GM18508 (cell line): ENCODE results near the gene HINT2.

Source experiments
- ATAC-seq: cut with Tn5 transposase; IDR thresholded peaks from one replicate; pipeline ENCODE4 v1.9.1; 2021; ENCODE audit warnings: moderate number of reproducible peaks; ENCODE audit not compliant: insufficient read depth, unreplicated experiment

The HINT2 gene

DNA sequence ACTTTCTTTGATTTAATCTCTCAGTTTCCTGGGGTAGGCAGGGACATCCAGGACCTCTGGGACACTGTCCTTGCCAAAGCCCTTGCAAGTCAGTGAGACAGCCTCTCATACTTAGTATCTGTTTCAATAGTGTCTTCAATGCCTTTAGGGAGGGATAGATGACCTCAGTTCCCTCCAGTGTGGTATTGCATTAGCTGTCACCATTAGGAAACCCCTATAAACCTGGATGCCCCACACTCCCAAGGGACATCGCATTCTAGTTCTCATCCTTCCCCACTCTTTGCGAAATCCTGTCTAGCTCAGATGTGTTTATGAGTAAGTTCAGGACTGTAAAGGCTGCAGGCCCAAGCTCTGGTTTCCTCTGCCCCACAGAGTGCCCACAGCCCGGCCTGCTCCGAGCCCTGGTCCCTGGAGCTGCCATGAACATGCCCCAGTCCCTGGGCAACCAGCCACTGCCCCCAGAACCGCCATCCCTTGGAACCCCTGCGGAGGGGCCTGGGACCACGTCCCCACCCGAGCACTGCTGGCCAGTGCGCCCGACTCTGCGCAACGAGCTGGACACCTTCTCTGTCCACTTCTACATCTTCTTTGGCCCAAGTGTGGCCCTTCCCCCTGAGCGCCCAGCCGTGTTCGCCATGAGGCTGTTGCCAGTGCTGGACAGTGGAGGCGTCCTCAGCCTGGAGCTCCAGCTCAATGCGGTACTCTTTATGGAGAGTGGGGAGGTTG is 27.3 kb upstream of the HINT2 start:
- no peak for ATAC-seq

DNA sequence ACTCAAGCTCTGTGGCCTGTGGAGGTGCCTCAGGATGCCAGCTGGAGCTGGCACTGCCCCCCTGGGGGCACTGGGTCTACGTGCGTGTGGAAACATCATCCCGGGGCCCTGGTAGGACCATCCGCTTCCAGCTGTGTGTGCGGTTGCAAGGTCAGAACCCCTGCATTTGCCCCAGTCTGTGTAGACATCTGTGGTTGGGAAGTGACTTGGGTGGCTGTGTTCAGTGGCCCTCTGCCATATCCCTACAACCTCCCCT is 26.7 kb upstream of the HINT2 start:
- no peak for ATAC-seq

- no peak for ATAC-seq
These were observed 26.2 kb upstream of the HINT2 start for GRCh38 chr9:35840881-35841644.

- no peak for ATAC-seq
These were observed 25.1 kb upstream of the HINT2 start for GRCh38 chr9:35839926-35840325.

DNA sequence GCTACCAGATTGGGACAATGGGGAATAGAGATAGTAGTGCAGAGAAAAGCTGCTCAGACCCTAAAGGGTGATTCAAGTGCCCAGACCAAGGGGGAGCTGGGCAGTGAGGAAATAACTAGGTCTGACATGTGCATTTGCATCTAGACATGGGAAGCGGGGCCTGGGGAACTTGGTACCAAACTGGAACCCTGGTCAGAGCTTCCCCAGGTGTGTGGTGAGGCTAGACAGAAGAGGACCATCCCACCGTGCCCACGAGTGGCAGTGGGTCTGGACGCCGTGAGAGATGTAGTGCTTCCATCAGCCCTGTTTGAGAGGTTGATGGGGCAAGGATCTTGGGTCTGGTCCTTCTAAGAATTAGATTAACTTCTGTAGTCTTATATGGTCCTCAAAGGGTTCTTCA is 21.8 kb upstream of the HINT2 start:
- ATAC-seq: no peak

DNA sequence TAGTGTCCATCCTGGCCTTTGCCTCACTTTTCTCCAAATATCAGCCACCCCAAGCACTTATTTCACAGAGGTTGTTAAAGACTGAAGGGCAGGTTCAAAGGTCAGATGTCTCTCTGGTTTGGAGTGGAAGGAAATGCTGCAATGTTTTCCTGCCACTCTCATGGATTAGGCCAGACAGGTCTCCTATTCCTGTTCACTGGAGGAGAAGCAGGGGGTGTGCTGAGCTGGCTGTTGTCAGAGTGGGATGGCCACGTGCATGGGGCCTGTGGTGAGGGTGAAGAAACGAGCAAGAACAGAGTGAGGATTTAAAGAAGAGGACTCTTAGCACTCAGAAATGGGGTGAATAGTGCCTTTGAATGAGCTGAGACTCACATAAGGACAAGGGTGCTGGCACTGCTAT is 20.9 kb upstream of the HINT2 start:
- ATAC-seq: no peak

- ATAC-seq: no peak
These were observed 20.4 kb upstream of the HINT2 start for GRCh38 chr9:35835216-35835632.

DNA sequence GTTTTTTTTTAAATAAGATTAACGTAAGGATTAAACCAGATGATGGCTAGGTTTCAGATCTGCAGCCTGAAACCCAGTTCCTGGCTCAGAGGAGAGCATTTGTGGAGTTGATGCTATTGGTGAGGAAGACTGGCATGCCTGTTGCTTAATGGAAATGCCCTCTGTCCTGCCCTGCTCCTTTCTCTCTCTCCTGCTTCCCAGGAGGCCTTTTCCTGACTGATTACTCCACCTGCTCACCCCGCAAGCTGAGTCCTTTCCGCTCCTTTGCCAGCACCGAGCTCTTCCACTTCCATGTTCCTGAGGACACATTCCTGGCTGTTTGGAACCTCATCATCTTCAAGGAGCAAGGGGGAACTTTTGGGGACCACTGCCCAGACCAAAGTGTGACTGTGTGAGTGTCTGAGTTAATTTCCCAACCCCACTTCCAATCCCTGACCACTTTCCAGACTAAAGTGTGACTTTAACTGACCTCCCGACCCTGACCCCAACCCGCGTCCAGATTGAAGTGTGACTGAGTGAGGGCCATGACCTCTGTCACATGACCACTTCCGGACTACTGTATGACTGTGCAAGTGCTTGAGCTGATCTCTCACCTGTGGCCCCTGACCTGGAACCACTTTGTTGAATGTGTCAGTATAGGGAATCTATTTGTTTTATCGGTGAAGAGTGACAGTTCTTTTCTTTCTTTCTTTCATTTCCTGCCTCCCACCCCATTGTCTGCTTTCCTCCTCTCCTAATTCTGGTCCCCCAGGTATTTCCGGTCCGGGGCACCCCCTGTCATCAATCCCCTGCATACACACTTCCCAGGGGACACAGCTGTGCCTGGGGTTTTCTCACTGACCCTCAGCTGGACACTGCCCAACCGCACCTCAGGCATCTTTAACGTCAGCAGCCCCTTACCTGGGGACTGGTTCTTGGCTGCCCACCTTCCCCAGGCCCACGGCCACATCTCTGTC is 19.7 kb upstream of the HINT2 start:
- ATAC-seq: no peak

DNA sequence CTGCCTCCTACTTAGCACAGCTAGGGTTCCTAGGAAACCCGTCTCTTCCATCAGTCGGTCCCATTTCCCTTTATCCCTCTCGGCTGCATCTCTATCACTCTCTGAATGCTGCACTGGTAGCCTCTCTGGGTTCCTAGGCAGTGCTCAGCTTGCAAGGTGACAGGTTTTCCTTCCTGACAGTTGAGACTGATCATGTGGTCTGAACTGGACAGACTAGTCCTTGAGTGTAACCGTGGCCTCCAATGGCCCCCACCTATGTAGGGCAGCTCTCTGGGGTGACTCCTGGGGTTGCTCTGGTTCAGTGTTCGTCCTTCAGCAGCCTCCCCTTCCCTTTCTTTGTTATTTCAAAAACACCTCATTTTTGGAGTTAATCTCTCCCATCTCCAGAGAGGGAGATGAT is 18.0 kb upstream of the HINT2 start:
- no peak for ATAC-seq

GRCh38 chr9:35831040-35831439 is 16.2 kb upstream of the HINT2 start:
- no peak for ATAC-seq

GRCh38 chr9:35829764-35830096 is 14.9 kb upstream of the HINT2 start:
- no peak for ATAC-seq

DNA sequence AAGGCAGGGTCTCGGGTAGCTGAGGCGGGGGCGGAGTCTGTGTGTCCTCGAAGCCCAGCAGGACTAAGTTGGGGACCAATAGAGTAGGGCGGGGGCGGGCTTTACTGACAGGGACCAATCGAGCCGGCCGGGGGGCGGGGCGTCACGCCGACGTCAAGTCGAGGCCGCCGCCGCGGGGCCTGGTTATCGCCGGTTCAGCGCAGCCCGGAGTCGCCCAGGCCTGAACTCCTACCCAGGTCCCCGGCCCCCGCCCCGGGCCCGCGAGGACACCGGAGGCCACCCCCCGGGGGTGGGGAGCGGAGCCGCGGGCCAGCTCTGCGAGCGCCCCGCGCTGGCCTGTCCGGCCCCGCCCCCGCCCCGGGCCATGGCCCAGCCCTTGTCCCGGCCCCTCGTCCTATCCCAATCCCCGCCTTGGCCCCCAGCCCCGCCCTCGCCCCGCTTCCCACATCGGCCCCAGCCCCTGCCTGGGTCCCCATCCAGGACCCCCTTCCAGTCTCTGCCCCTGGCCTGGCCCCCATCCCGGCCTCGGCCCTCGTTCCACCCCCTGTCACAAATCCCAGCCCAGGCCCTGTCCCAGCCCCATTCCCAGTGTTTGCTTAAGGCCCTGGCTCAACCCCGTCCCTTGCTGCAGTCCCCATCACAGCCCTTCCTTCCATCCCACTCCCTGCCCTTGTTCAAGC is 14.4 kb upstream of the HINT2 start, which contains the start of gene TMEM8B:
Gene TMEM8B, plus strand, starts transcription at position 145 of the 680 bp plus-strand sequence. Its CDS starts 220 bp downstream, at position 365.
- no peak for ATAC-seq

DNA sequence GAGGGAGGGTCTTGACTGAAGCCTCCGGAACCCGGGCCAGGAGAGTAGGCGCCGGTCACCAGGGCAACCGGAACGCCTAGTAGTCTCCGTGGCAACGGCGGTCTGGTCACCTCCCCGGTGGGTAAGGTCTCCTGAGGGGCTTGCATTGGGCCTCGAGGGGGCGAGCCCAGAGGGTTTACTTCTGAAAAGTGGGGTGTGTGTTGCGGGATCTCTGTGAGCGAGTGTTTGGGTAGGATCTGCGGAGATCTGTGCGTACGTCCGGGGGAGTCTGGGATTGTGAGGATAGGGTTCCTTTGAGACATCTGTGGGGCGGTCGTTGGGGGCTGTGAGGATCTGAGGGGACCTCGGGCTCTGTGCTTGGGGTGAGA is 13.9 kb upstream of the HINT2 start, which contains the start of gene FAM221B:
Gene FAM221B, minus strand, starts transcription at position 17 of the 368 bp plus-strand sequence. CDS start 2,571 bp downstream, outside the sequence.
- ATAC-seq: no peak

DNA sequence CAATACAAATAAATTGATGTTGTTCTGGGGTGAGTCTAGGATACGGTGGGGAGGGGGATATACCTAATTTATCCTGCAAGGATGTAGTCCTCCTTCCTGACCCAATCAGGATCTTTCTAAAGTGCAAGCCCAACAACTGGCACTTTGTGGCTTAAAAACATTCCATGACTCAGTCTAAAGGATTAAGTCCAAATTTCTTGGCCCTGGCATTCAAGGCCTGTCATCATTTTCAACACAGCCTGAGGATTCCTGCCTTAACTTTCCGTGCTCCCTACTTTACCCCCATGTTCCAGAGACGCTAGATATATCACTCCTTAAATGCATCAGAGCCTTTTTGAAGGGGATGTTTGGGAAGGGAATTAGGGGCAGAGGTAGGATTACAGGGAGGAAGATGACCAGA is 12.6 kb upstream of the HINT2 start:
- no peak for ATAC-seq

DNA sequence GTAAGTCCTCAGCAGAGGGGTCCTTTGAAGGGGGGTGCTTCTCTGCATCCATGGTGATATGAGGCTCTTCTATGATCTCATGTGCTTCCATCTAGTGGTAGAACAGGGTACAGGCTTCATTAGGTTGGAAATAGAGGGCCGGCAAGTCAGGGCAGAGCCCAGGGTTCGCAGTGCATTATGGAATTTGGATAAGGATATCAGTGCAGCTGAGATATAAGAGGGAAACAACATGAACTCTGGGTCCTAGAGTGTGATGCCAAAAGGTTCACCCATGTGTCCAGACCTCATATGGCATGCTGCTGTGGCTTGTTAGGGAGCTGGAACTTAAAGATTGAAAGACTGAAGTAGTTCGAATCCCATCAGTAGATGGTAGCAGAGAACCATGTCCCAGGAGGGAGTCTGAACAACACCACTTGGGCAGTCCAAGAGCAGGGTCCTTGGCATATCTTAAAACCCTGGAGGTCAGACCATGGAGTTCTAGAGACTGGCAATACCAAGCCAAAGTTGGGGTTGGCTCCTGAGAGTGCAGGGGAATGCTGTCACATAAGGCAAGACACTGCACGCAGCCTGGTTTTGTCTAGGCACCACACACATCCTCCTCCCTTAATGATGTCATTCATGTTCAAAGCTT is 11.3 kb upstream of the HINT2 start:
- ATAC-seq: no peak

DNA sequence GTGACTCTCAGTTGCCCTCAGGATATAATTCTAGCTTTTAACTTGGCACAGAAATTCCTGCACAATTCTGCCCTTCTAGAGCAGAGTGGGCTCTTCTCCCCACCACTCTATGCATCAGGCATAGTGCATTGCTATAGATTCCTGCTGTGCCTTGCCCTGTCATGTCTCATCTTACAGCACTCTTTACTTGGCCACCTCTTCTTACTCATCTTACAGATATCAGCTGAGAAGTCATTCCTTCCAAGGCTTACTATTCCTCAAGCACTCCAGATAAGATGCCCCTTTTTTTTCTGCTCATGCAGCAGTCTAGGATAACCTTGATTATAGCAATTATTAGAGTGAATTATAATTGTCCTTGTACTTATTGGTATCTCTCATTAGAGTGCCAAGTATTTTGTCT is 8.1 kb upstream of the HINT2 start:
- no peak for ATAC-seq

DNA sequence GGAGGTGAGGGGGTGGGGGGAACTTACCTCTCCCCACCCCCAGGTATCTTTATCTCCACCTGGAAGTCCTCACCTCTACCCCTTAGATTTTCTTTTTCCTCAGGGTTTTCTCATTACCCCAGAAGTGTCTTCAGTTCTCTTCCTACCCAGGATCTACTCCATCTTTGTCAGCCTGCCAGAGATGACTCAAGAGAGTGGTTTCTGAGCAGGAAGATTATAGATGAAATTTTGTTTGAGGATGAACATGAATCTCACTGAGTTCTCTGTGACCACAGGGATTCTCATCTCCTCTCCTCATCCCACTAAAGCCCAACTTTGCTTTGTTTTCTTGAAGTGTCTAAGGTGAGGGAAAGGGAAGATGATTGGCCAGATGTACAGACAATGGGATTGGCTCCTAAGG is 5.2 kb upstream of the HINT2 start:
- no peak for ATAC-seq

DNA sequence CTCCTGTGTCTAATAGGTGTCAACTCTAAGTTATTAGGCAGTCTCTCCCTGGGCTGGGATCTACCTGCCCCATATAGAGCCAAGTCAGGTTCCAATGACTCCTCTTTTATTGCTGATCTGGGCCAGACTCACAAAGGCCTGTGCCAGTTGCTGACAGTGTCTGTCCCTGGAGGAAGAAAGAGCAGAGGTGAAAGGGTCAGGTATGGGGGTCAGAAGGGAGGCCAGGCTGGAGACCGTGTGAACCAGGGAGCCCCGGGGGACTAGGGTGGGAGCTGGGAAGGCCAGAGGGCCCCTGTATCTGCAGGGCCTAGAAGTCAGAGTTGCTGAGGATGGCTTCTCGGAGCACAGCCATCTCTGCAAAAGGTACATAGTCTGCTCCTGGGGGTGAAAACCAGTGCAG is 3.5 kb upstream of the HINT2 start:
- ATAC-seq: no peak

DNA sequence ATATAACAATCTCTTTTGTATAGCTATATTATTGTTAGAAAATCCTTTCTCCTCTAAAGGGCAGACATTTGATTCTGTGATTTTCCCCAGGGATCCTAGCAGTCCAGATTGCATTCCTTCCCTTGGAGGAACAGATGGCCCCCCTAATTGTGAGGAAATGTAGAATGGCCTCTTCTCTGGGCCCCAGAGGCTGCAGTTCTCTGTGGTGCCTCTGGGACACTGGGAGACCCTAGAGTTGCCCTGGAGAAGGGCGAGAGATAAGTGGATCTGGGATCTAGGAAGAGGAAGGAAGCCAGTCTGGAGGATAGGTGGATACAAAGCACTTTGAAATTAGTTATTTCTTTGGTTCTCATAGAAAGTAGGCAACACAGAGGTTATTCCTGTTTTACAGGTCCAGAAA is 1.9 kb upstream of the HINT2 start:
- no peak for ATAC-seq
